ENCODE results near the gene DNAJC5. TPM values are rescaled to one million over a fixed set of nuclear protein-coding genes. Genes with fewer than 3 reads are reported as not detected.

DNAJC5 gene
- total RNA-seq, 1 donor from 2014 or later: 49.8 TPM

DNA sequence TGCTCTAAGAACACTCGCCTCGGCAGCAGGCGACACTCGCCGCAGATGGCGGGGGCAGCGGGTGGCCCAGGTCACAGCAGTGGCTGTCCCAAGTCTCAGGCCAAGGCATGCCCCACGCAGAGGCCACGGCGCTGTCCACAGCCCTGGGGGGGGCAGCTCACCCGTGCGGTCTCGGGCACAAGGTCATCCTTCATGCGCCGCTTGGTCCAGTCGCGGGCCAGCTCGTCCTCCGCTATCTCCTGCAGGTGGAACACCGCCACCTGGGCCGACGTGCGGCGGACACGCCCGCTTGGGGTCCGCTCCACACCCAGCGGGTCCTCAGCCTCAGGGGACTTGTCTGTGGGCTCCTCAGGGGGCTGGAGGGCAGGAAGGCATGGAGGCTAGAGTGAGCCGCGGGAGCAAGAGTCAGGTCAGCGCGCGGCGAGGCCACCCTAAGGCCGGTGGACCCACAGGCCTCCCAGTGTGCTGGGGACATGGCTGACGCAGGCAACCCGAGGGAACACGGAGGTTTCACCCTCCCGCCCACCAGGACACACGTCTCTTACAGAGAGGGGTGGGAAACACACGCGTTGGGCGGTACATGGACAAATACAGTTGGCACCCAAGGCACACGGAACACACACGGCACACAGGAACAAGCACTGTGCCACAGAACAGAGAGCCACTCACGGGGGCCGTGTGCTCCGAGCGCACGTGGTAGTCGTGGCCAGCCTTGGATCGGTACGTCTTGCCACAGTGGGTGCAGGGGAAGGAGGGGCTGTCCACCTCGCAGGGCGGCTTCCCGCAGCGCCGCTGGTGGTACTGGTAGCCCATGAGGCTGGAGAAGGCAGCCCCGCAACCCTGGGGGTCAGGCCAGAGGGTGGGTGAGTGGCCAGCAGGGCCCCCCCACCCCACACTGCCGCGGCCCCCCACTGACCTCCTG lies 67.8 kb downstream of the DNAJC5 start:
- Histone ChIP-seq H3K9me3 (no peaks in the 10 kb centered on the region), H3K4me1 (peaks cover 5% of the 10 kb centered on the region), H3K36me3 (peaks cover 48% of the 10 kb centered on the region), H3K4me3 (no peak overlapping the region), H3K27me3 (no peaks in the 10 kb centered on the region), H3K27ac (no peak overlapping the region)
- intact Hi-C loops (cut with DNase I): no loop called here
- DNase-seq (no peak), ATAC-seq (no peak)
- TF ChIP-seq, protein P1, sequence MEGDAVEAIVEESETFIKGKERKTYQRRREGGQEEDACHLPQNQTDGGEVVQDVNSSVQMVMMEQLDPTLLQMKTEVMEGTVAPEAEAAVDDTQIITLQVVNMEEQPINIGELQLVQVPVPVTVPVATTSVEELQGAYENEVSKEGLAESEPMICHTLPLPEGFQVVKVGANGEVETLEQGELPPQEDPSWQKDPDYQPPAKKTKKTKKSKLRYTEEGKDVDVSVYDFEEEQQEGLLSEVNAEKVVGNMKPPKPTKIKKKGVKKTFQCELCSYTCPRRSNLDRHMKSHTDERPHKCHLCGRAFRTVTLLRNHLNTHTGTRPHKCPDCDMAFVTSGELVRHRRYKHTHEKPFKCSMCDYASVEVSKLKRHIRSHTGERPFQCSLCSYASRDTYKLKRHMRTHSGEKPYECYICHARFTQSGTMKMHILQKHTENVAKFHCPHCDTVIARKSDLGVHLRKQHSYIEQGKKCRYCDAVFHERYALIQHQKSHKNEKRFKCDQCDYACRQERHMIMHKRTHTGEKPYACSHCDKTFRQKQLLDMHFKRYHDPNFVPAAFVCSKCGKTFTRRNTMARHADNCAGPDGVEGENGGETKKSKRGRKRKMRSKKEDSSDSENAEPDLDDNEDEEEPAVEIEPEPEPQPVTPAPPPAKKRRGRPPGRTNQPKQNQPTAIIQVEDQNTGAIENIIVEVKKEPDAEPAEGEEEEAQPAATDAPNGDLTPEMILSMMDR (IDR thresholded peaks at IDR 0.05): no peak

DNA sequence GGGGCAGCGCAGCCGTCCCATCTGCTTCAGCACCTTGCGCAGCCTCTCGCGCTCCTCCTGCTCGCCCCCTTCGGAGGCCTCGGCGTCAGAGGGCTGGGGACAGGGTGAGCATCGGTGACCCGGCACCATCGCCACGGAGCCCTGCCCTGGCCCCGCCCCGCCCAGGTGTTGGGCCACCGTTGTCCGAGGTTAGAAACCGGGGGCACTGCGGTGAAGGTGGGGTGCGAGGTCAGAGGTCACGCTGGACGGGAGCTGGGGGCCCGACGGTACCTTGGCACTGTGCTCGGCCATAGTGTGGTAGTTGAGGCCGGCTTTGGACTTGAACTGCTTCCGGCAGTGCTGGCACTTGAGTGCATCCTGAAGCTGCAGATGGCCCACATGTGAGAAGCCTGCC lies 68.4 kb downstream of the DNAJC5 start:
- intact Hi-C loops (cut with DNase I): no loop called here
- Histone ChIP-seq H3K27me3 (no peaks in the 10 kb centered on the region), H3K4me3 (no peak overlapping the region), H3K27ac (no peak overlapping the region), H3K9me3 (no peaks in the 10 kb centered on the region), H3K4me1 (no peaks in the 10 kb centered on the region), H3K36me3 (peaks cover 50% of the 10 kb centered on the region)
- ATAC-seq: no peak
- DNase-seq: no peak
- TF ChIP-seq, protein P1 (IDR thresholded peaks at IDR 0.05): no peak

DNA sequence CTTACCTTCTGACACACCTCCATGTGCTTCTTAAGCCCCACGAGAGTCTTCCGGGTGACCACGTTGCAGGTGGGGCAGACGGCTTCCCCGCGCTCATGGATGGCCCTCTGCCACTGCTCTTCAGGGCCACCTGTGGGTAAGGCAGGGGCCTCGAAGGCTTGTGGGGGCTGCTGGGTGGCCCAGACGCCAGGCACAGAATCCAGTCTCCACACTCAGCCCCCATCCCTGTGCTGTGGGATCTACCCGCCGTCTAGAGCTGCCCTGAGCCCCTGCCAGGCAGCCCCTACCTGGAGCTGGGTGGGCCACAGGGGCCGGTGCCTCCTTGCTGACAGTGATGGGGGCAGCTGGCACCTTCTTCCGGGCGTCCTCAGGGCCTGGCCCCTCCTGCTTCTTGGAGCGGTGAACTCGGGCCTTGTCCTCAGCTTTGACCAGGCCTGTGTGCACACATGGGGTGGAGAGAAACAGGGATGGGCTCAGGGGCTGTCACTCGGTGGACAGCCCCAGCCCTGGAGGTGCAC lies 68.9 kb downstream of the DNAJC5 start:
- no peaks in the 10 kb centered on the region for H3K27me3 ChIP-seq
- intact Hi-C loops (cut with DNase I): no loop called here
- TF ChIP-seq, protein P1 (IDR thresholded peaks at IDR 0.05): no peak
- H3K36me3 ChIP-seq: peaks cover 50% of the 10 kb centered on the region
- no peaks in the 10 kb centered on the region for H3K9me3 ChIP-seq
- H3K27ac ChIP-seq: no peak overlapping the region
- ATAC-seq (no peak), DNase-seq (no peak)
- H3K4me1 ChIP-seq: peaks cover 4% of the 10 kb centered on the region
- H3K4me3 ChIP-seq: no peak overlapping the region

DNA sequence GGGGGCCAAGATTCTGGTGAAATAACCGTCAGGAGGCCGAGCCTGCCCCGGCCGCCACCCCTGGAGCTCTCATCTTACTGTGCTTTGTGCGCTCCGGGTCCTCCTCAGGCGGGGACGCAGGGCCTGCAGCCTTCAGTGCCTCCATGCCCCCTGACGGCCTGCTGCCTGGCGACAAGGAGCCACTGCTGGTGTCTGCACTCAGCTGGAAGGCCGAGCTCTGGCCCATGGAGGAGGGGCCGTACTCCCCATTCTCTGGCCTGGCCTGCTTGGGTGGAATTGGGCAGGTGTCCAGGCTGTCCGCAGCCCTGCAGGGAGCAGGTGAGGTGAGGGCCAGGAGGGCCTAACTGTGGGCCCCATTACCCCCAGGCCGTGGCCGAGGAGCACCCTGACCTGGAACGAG lies 69.5 kb downstream of the DNAJC5 start:
- TF ChIP-seq, protein P1 (IDR thresholded peaks at IDR 0.05): no peak
- no peak overlapping the region for H3K4me3 ChIP-seq
- intact Hi-C loops (cut with DNase I): no loop called here
- no peaks in the 10 kb centered on the region for H3K9me3 ChIP-seq
- H3K27me3 ChIP-seq: no peaks in the 10 kb centered on the region
- no peak for ATAC-seq
- peaks cover 7% of the 10 kb centered on the region for H3K4me1 ChIP-seq
- DNase-seq: no peak
- peaks cover 50% of the 10 kb centered on the region for H3K36me3 ChIP-seq
- no peak overlapping the region for H3K27ac ChIP-seq

DNA sequence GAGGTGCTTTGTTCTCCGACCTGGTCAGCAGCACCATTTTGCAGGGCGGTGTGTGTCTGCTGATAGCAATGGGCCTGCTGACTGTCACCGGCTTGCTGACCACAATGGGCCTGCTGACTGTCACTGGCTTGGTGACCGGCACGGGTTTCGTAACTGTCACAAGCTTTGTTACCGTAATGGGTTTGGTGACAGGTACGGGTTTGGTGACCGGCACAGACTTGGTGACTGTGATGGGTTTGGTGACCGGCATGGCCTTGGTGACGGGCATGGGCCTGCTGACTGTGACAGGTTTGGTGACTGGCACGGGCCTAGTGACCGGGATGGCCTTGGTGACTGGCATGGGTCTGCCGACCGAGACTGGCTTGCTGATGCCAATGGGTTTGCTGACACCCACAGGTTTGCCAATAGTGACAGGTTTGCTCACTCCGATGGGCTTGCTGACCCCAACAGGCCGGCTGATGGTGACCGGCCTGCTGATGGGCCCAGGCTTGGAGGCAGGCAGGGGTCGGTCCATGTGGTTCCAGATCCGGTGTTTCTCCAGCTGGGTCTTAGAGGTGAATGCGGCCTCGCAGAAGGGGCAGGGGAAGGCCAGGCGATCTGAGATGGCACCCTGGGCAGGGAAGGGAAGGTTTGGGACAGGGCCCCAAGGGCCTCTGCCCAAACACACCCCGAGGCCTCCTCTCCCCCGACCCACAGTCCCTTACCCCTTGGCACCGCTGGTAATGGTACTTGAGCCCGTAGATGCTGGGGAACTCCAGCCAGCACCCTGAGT lies 71.4 kb downstream of the DNAJC5 start:
- TF ChIP-seq, protein P1 (IDR thresholded peaks at IDR 0.05): no peak
- DNase-seq (no peak), ATAC-seq (no peak)
- Histone ChIP-seq H3K4me3 (no peak overlapping the region), H3K9me3 (no peaks in the 10 kb centered on the region), H3K27me3 (no peaks in the 10 kb centered on the region), H3K36me3 (peaks cover 45% of the 10 kb centered on the region), H3K4me1 (peaks cover 13% of the 10 kb centered on the region), H3K27ac (no peak overlapping the region)
- intact Hi-C loops (cut with DNase I): no loop called here

All from upper lobe of right lung (tissue), 1 donor.